OCI-LY3 (cell line): ENCODE measurements around the gene SLC25A26.

Experiments
- EZH2phosphoT487 ChIP-seq: fragments of 200-600 bp; shearing (Covaris generic); IDR thresholded peaks from 2 replicates; pipeline ENCODE4 v1.6.1; 2018; ENCODE audit warnings: antibody characterized with exemption, mixed run types, low read depth
- TF ChIP-seq, protein P1 (sequence below): fragments of 200-600, 300-600 bp; sonication (generic); IDR thresholded peaks from 2 replicates; pipeline ENCODE4 v1.5.1; 2014; ENCODE audit warnings: antibody characterized with exemption, low read length, low read depth

DNA sequence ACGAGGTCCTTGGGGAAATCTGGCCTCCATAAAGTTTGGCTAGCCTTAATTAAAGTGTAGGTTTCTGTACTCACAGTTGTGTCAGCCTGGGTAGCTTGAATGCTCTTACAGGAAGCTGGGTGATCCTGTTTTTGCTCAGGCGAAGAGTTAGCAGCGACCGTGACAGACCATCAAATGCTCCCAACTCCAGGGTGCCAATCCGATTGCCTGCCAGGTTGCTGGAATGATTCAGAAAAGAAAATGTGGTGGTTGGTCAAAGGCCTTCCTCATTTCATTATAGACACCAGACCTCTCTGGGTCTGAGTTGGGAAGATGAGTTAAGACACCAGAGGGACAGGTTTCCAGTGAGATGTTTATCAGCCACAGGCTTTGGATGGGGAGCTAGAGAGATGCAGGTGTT lies 194.0 kb downstream of the SLC25A26 start:
- TF ChIP-seq, protein P1, sequence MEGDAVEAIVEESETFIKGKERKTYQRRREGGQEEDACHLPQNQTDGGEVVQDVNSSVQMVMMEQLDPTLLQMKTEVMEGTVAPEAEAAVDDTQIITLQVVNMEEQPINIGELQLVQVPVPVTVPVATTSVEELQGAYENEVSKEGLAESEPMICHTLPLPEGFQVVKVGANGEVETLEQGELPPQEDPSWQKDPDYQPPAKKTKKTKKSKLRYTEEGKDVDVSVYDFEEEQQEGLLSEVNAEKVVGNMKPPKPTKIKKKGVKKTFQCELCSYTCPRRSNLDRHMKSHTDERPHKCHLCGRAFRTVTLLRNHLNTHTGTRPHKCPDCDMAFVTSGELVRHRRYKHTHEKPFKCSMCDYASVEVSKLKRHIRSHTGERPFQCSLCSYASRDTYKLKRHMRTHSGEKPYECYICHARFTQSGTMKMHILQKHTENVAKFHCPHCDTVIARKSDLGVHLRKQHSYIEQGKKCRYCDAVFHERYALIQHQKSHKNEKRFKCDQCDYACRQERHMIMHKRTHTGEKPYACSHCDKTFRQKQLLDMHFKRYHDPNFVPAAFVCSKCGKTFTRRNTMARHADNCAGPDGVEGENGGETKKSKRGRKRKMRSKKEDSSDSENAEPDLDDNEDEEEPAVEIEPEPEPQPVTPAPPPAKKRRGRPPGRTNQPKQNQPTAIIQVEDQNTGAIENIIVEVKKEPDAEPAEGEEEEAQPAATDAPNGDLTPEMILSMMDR, result no peak
- no peak for TF ChIP-seq EZH2phosphoT487
